Neuronal stem cell (in vitro differentiated cells): ENCODE data around the gene MAPKAP1.

ENCODE experiments used
- DNase-seq: peaks from one replicate; pipeline ENCODE4 v3.0.0-alpha.2; 2013; ENCODE audit warnings: low spot score
- H2AFZ ChIP-seq: one replicate; pipeline ENCODE4 v1.6.1; 2013; ENCODE audit warnings: mild to moderate bottlenecking, low read length, inconsistent platforms
- H2AK5ac ChIP-seq: 2 replicates; pipeline ENCODE4 v1.6.1; 2013; ENCODE audit warnings: low read depth, mild to moderate bottlenecking, inconsistent platforms, low read length, moderate library complexity, mixed read lengths
- H2BK120ac ChIP-seq: 2 replicates; pipeline ENCODE4 v1.6.1; 2013; ENCODE audit warnings: low read depth, mild to moderate bottlenecking, inconsistent platforms, low read length, moderate library complexity, mixed read lengths
- H2BK12ac ChIP-seq: one replicate; pipeline ENCODE4 v1.6.1; 2013; ENCODE audit warnings: low read length, inconsistent platforms
- H2BK15ac ChIP-seq: 2 replicates; pipeline ENCODE4 v1.6.1; 2013; ENCODE audit warnings: mild to moderate bottlenecking, low read length, inconsistent platforms, mixed read lengths
- H2BK5ac ChIP-seq: one replicate; pipeline ENCODE4 v1.6.1; 2013; ENCODE audit warnings: inconsistent platforms, mild to moderate bottlenecking, low read length, moderate library complexity
- H3K14ac ChIP-seq: one replicate; pipeline ENCODE4 v1.6.1; 2013; ENCODE audit warnings: low read length, inconsistent platforms
- H3K18ac ChIP-seq: 2 replicates; pipeline ENCODE4 v1.6.1; 2013; ENCODE audit warnings: low read length, inconsistent platforms
- H3K23ac ChIP-seq: 2 replicates; pipeline ENCODE4 v1.6.1; 2013; ENCODE audit warnings: low read depth, mild to moderate bottlenecking, mixed read lengths, low read length, inconsistent platforms; ENCODE audit not compliant: poor library complexity
- H3K27ac ChIP-seq: replicated peaks from 3 replicates; pipeline ENCODE4 v1.5.1; 2013; ENCODE audit warnings: low read length, inconsistent platforms
- H3K27me3 ChIP-seq, 3 experiments: 2 replicates each; pipeline ENCODE4 v1.6.1; 2013; ENCODE audit warnings: low read length in 3 of 3, mild to moderate bottlenecking in 2 of 3, inconsistent platforms in 1 of 3, low read depth in 1 of 3, mixed read lengths in 1 of 3, moderate library complexity in 1 of 3; ENCODE audit not compliant: control insufficient read depth in 3 of 3, insufficient read depth in 3 of 3
- H3K36me3 ChIP-seq, 2 donors: replicated peaks in 1 of 2; 2 replicates each; pipeline ENCODE4 v1.6.1; 2013; ENCODE audit warnings: low read length in 2 of 2; ENCODE audit not compliant: control insufficient read depth in 2 of 2, insufficient read depth in 2 of 2
- H3K4ac ChIP-seq: 2 replicates; pipeline ENCODE4 v1.6.1; 2013; ENCODE audit warnings: inconsistent platforms, mild to moderate bottlenecking, low read length, moderate library complexity
- H3K4me1 ChIP-seq, 2 donors: 1 replicate in 1 of 2; 2 replicates in 1 of 2; pipeline ENCODE4 v1.6.1; 2013; ENCODE audit warnings: low read length in 2 of 2, low read depth in 1 of 2; ENCODE audit not compliant: control insufficient read depth in 2 of 2, insufficient read depth in 1 of 2
- H3K4me2 ChIP-seq: one replicate; pipeline ENCODE4 v1.6.1; 2013; ENCODE audit warnings: mild to moderate bottlenecking, low read length, inconsistent platforms; ENCODE audit not compliant: insufficient read depth, poor library complexity, severe bottlenecking
- H3K4me3 ChIP-seq, 2 donors: 2 replicates each; pipeline ENCODE4 v1.5.1; 2013; ENCODE audit warnings: low read length in 2 of 2, mild to moderate bottlenecking in 2 of 2, inconsistent platforms in 1 of 2, moderate library complexity in 1 of 2
- H3K79me1 ChIP-seq: one replicate; pipeline ENCODE4 v1.6.1; 2013; ENCODE audit warnings: low read depth, mild to moderate bottlenecking, inconsistent platforms, low read length, moderate library complexity
- H3K9ac ChIP-seq: one replicate; pipeline ENCODE4 v1.6.1; 2013; ENCODE audit warnings: mild to moderate bottlenecking, low read depth, low read length, inconsistent platforms; ENCODE audit not compliant: poor library complexity
- H3K9me3 ChIP-seq, 2 donors: replicated peaks in 1 of 2; 2 replicates each; pipeline versions ENCODE3 to v1.6.1; 2013; ENCODE audit warnings: low read length in 2 of 2, mild to moderate bottlenecking in 2 of 2, inconsistent platforms in 1 of 2, low read depth in 1 of 2, mixed read lengths in 1 of 2, moderate library complexity in 1 of 2; ENCODE audit not compliant: control insufficient read depth in 2 of 2, insufficient read depth in 1 of 2
- H4K8ac ChIP-seq: one replicate; pipeline ENCODE4 v1.6.1; 2013; ENCODE audit warnings: low read depth, mild to moderate bottlenecking, inconsistent platforms, low read length, moderate library complexity
- H4K91ac ChIP-seq: one replicate; pipeline ENCODE4 v1.6.1; 2013; ENCODE audit warnings: low read length, low read depth, mild to moderate bottlenecking, inconsistent platforms; ENCODE audit not compliant: poor library complexity
- WGBS, 2 donors: extraction: QIAGEN DNeasy Blood & Tissue Kit; methylation state at CpG; one replicate each; pipeline ENCODE4 v1.1.7; 2013; ENCODE audit warnings: missing lambda C conversion rate in 2 of 2, mixed read lengths in 1 of 2; ENCODE audit not compliant: insufficient read length in 2 of 2, insufficient replicate concordance in 1 of 2; ENCODE audit errors: extremely low coverage in 2 of 2; 5-methylcytosine and 5-hydroxymethylcytosine counted together

Gene MAPKAP1

GRCh38 chr9:125565126-125565525 lies 141.9 kb downstream of the MAPKAP1 start:
- Histone ChIP-seq H3K9me3 (peaks cover under 1 to 6% of the 10 kb centered on the region in 2 donors), H3K36me3 (no peaks in the 10 kb centered on the region), H2BK12ac (no peak overlapping the region), H2BK120ac (no peak overlapping the region), H3K4me2 (no peak overlapping the region), H4K8ac (no peak overlapping the region), H3K4me3 (no peak overlapping the region), H2BK15ac (no peak overlapping the region), H3K79me1 (no peaks in the 10 kb centered on the region), H2AFZ (no peak overlapping the region), H3K14ac (no peak overlapping the region), H2AK5ac (no peak overlapping the region), H3K27ac (no peak overlapping the region), H3K23ac (no peak overlapping the region), H3K27me3 (no peaks in the 10 kb centered on the region), H2BK5ac (no peak overlapping the region), H3K4me1 (no peaks in the 10 kb centered on the region), H3K4ac (no peak overlapping the region), H3K18ac (no peak overlapping the region), H3K9ac (no peak overlapping the region), H4K91ac (no peak overlapping the region)
- no peak for DNase-seq
- no CpG with 5 or more reads among the region's 2 CpGs for WGBS, 2 donors

- Histone ChIP-seq H3K27ac (no peak overlapping the region), H3K27me3 (no peaks in the 10 kb centered on the region), H4K91ac (no peak overlapping the region), H2AFZ (no peak overlapping the region), H3K23ac (no peak overlapping the region), H3K4me3 (no peak overlapping the region), H2BK120ac (no peak overlapping the region), H3K4me2 (no peak overlapping the region), H2BK15ac (no peak overlapping the region), H3K4me1 (peaks cover 0 to 2% of the 10 kb centered on the region in 2 donors), H3K4ac (no peak overlapping the region), H3K18ac (no peak overlapping the region), H3K14ac (no peak overlapping the region), H3K79me1 (no peaks in the 10 kb centered on the region), H3K9ac (no peak overlapping the region), H4K8ac (no peak overlapping the region), H3K9me3 (peaks cover 0 to 1% of the 10 kb centered on the region in 2 donors), H2AK5ac (no peak overlapping the region), H3K36me3 (no peaks in the 10 kb centered on the region), H2BK12ac (no peak overlapping the region), H2BK5ac (no peak overlapping the region)
- no CpG with 5 or more reads among the region's 4 CpGs for WGBS, 2 donors
- DNase-seq = no peak
Observed at GRCh38 chr9:125564631-125565030, 142.4 kb downstream of the MAPKAP1 start.

- H2AFZ ChIP-seq = no peak overlapping the region
- no peak overlapping the region for H2BK120ac ChIP-seq
- H3K27me3 ChIP-seq = no peaks in the 10 kb centered on the region
- no peak overlapping the region for H2AK5ac ChIP-seq
- H2BK5ac ChIP-seq = no peak overlapping the region
- H3K9ac ChIP-seq = no peak overlapping the region
- H3K4me3 ChIP-seq = no peak overlapping the region
- no peak overlapping the region for H2BK12ac ChIP-seq
- no peak overlapping the region for H3K23ac ChIP-seq
- no peak overlapping the region for H3K4me2 ChIP-seq
- no peak overlapping the region for H3K4ac ChIP-seq
- H3K14ac ChIP-seq = no peak overlapping the region
- no peak overlapping the region for H2BK15ac ChIP-seq
- H3K79me1 ChIP-seq = no peaks in the 10 kb centered on the region
- H3K36me3 ChIP-seq = peaks cover 0 to 13% of the 10 kb centered on the region in 2 donors
- H3K27ac ChIP-seq = no peak overlapping the region
- no peak for DNase-seq
- no peak overlapping the region for H4K91ac ChIP-seq
- H3K18ac ChIP-seq = no peak overlapping the region
- no peaks in the 10 kb centered on the region for H3K9me3 ChIP-seq
- peaks cover 3 to 4% of the 10 kb centered on the region in 2 donors for H3K4me1 ChIP-seq
- no CpG with 5 or more reads among the region's 4 CpGs for WGBS, 2 donors
- H4K8ac ChIP-seq = no peak overlapping the region
Observed at GRCh38 chr9:125561509-125562148, 145.4 kb downstream of the MAPKAP1 start.

- Histone ChIP-seq H3K27me3 (no peaks in the 10 kb centered on the region), H3K27ac (no peak overlapping the region), H3K36me3 (peaks cover 0 to 15% of the 10 kb centered on the region in 2 donors), H2AFZ (no peak overlapping the region), H3K14ac (no peak overlapping the region), H3K4me2 (no peak overlapping the region), H3K9me3 (no peaks in the 10 kb centered on the region), H3K4ac (no peak overlapping the region), H3K18ac (no peak overlapping the region), H4K91ac (no peak overlapping the region), H3K9ac (no peak overlapping the region), H3K4me3 (no peak overlapping the region), H2BK5ac (no peak overlapping the region), H2AK5ac (no peak overlapping the region), H2BK12ac (no peak overlapping the region), H3K23ac (no peak overlapping the region), H3K79me1 (no peaks in the 10 kb centered on the region), H4K8ac (no peak overlapping the region), H2BK15ac (no peak overlapping the region), H3K4me1 (peaks cover 3 to 4% of the 10 kb centered on the region in 2 donors), H2BK120ac (no peak overlapping the region)
- no peak for DNase-seq
- WGBS, 2 donors = no CpG with 5 or more reads among the region's 2 CpGs
Observed at GRCh38 chr9:125559894-125560293, 147.1 kb downstream of the MAPKAP1 start.
